ENCODE measurements around the gene RUNX2. TPM values are rescaled to one million over a fixed set of nuclear protein-coding genes. Genes with fewer than 3 reads are reported as not detected.
A peak's percentile ranks its signal among the peaks of the same experiment; 100 is the strongest.

The RUNX2 gene
- total RNA-seq, 1 experiment from 2014 or later = 9.3 TPM

DNA sequence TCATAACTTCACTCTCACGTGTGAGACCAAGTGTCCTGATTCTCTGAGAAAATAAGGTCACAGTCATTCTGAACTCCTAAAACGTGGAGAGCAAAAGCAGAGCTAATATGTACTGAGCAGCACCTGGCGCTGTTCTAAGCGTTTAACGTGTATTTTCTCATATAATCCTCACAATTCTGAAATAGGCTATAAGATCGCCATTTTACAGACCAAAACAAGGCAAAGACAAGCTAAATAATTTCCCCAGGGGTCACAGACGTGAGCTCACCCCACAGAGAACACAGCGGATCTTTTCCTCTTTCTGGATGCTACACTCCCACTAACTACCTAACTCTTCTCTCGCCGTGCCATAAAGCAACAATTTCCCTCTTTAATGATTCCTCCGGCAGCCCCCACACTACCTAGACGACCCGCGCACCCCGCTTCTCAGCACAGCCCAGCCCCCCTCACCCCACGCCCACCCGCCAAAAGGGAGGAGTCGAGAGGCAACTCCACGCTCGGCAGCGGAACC lies 49.0 kb downstream of the RUNX2 start:
- ChIA-PET CTCF (interaction anchor here (0.7 to 2.2 kb wide), 7 partner anchors 43 to 1118 kb away, joined by 3 to 12 read pairs (median 3); no protein-coding TSS in a partner anchor), POLR2A (interaction anchor here (0.6 to 2.2 kb wide), 11 partner anchors 14 to 302 kb away, joined by 3 to 15 read pairs (median 3); no protein-coding TSS in a partner anchor)
- no peak for DNase-seq (ENCODE audit: unreplicated experiment)
- H3K4me3 Mint-ChIP-seq (ENCODE audit: unreplicated experiment) = peak overlapping the region; percentile 98
- no peaks in the 10 kb centered on the region for H3K36me3 Mint-ChIP-seq (ENCODE audit: insufficient read depth, unreplicated experiment)
- H3K9me3 Mint-ChIP-seq (ENCODE audit: unreplicated experiment) = no peaks in the 10 kb centered on the region
- H3K27ac Mint-ChIP-seq (ENCODE audit: low read depth, unreplicated experiment) = peak overlapping the region; percentile 98
- H3K27me3 Mint-ChIP-seq (ENCODE audit: insufficient read depth, unreplicated experiment) = no peaks in the 10 kb centered on the region
- H3K4me1 Mint-ChIP-seq (ENCODE audit: insufficient read depth, unreplicated experiment) = peaks cover 19% of the 10 kb centered on the region
- intact Hi-C loops (cut with micrococcal nuclease) = loop anchor here (1.0 to 10.0 kb wide), 3 partner anchors 302 to 722 kb away; no protein-coding TSS in a partner anchor
- TF ChIP-seq, protein P1, sequence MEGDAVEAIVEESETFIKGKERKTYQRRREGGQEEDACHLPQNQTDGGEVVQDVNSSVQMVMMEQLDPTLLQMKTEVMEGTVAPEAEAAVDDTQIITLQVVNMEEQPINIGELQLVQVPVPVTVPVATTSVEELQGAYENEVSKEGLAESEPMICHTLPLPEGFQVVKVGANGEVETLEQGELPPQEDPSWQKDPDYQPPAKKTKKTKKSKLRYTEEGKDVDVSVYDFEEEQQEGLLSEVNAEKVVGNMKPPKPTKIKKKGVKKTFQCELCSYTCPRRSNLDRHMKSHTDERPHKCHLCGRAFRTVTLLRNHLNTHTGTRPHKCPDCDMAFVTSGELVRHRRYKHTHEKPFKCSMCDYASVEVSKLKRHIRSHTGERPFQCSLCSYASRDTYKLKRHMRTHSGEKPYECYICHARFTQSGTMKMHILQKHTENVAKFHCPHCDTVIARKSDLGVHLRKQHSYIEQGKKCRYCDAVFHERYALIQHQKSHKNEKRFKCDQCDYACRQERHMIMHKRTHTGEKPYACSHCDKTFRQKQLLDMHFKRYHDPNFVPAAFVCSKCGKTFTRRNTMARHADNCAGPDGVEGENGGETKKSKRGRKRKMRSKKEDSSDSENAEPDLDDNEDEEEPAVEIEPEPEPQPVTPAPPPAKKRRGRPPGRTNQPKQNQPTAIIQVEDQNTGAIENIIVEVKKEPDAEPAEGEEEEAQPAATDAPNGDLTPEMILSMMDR (IDR thresholded peaks at IDR 0.05; ENCODE audit: unreplicated experiment) = no peak
- TSS peak; percentile 64 for BruUV-seq (replicated peaks)

DNA sequence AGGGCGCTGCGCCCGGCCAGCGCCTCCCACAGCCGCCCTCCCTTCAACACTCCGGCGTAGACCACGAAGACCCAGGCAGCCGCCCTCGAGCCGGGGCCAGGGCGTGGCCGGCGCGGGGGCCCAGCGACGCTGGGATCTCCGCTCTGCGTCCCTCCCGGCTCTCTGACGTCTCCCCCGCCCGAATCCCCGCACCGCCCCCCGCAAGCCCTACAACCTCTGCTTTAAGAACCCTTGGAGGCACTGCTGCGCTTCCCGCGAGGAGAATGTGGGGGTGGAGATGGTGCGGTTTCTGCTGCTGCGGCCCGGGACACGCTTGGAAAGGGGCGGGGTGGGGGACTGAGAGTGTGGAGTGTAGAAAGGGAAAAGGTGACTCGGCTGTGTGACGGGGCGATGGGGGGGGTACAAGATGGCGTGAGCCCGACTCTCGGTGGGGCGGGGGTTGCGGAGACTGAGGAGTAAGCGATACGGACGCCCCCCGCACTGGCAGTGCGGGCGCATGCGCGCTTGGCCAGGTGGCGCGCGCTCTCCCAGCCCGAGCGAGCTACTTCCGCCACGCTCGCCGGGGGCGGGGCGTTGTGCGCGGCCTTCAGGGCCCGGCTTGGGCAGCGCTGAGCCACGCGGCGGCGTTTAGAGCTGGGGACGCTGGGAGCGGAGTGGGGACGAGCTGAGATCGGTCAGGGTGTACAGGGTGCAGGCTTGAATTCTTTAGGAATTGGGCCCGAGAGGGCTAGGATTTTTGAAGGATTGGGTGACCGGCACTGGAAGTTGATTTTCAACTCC lies 49.6 kb downstream of the RUNX2 start, which contains the start of gene SUPT3H:
Gene SUPT3H, minus strand, starts transcription at position 381 of the 780 bp plus-strand sequence.
- intact Hi-C loops (cut with micrococcal nuclease) = loop anchor here (1.0 to 10.0 kb wide), 3 partner anchors 303 to 722 kb away; no protein-coding TSS in a partner anchor
- no peaks in the 10 kb centered on the region for H3K36me3 Mint-ChIP-seq (ENCODE audit: insufficient read depth, unreplicated experiment)
- no TSS peak for BruUV-seq (replicated peaks)
- peak within 1 kb of the TSS; percentile 98 for H3K27ac Mint-ChIP-seq (ENCODE audit: low read depth, unreplicated experiment)
- DNase-seq (ENCODE audit: unreplicated experiment) = peak; percentile 91
- H3K4me3 Mint-ChIP-seq (ENCODE audit: unreplicated experiment) = peak within 1 kb of the TSS; percentile 98
- POLR2A ChIA-PET = interaction anchor here (0.5 to 2.2 kb wide), 21 partner anchors 9 to 909 kb away, joined by 3 to 15 read pairs (median 3); no protein-coding TSS in a partner anchor
- CTCF ChIA-PET = interaction anchor here (0.6 to 2.2 kb wide), 12 partner anchors 10 to 1119 kb away, joined by 3 to 12 read pairs (median 3); no protein-coding TSS in a partner anchor
- no peaks in the 10 kb centered on the region for H3K9me3 Mint-ChIP-seq (ENCODE audit: unreplicated experiment)
- TF ChIP-seq, protein P1 (IDR thresholded peaks at IDR 0.05; ENCODE audit: unreplicated experiment) = no peak
- no peaks in the 10 kb centered on the region for H3K27me3 Mint-ChIP-seq (ENCODE audit: insufficient read depth, unreplicated experiment)
- peaks cover 24% of the 10 kb centered on the region for H3K4me1 Mint-ChIP-seq (ENCODE audit: insufficient read depth, unreplicated experiment)

DNA sequence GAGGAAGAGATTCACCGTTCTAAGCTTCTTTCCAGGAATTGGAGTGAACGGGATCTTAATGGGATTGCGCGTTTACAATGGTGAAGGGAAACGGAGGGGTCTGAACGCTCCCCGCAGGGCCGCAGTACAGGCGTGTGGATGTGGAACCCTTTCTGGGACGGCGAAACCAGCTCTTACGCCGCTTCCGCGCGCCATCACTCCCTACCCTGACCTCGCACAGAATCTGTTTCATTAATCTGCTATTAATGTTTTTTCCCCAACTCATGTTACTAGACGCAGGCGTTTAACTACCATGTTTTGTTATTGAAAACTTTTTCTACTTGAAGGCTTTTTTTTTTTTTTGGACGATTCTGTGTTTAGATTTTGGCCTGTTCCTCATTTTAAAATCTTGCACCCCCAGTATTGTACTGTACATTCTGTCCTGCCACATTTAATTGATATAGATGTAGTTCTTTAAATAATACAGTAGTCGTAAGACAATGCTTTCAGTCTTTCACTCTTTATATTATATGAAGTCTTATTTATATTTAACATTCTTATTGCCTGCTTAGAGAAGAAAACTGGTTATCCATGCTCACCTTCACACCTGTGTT lies 50.3 kb downstream of the RUNX2 start:
- CTCF ChIA-PET = interaction anchor here (0.6 to 2.2 kb wide), 8 partner anchors 9 to 748 kb away, joined by 3 to 12 read pairs (median 4); no protein-coding TSS in a partner anchor
- TSS peak; percentile 88 for BruUV-seq (replicated peaks)
- Mint-ChIP-seq H3K9me3 (ENCODE audit: unreplicated experiment) (no peaks in the 10 kb centered on the region), H3K27ac (ENCODE audit: low read depth, unreplicated experiment) (peak overlapping the region; percentile 98), H3K4me3 (ENCODE audit: unreplicated experiment) (peak overlapping the region; percentile 98), H3K4me1 (ENCODE audit: insufficient read depth, unreplicated experiment) (peaks cover 24% of the 10 kb centered on the region), H3K36me3 (ENCODE audit: insufficient read depth, unreplicated experiment) (no peaks in the 10 kb centered on the region), H3K27me3 (ENCODE audit: insufficient read depth, unreplicated experiment) (no peaks in the 10 kb centered on the region)
- intact Hi-C loops (cut with micrococcal nuclease) = loop anchor here (5.0 to 10.0 kb wide), 2 partner anchors 304 to 334 kb away; no protein-coding TSS in a partner anchor
- DNase-seq (ENCODE audit: unreplicated experiment) = no peak
- TF ChIP-seq, protein P1 (IDR thresholded peaks at IDR 0.05; ENCODE audit: unreplicated experiment) = no peak
- POLR2A ChIA-PET = interaction anchor here (0.5 to 2.2 kb wide), 15 partner anchors 9 to 909 kb away, joined by 3 to 15 read pairs (median 4); no protein-coding TSS in a partner anchor
